T-helper 2 cell (primary cell): ENCODE measurements around the gene IL31RA.
A peak's percentile ranks its signal among the peaks of the same experiment; 100 is the strongest.
"Not testable (repeated sequence)": the region's sequence is repeated elsewhere in the genome, so short reads cannot be mapped to it uniquely, and the experiment has no call there.

Source experiments
- DNase-seq, 5 experiments: peaks; one replicate each; pipeline versions ENCODE4 v3.0.0 to v3.0.0-alpha.2; 2012 to 2022
- total RNA-seq, 2 donors: gene quantifications; one replicate each; lab custom pipeline; 2026; lab: John Stamatoyannopoulos, UW

IL31RA gene
- 0 reads per million in 2 donors for total RNA-seq

GRCh38 chr5:55850839-55851674 is at the start of gene IL31RA:
Gene IL31RA, plus strand, starts transcription at chr5:55851357. Its CDS starts 214 bp downstream, at chr5:55851571.
- DNase-seq, result no peak

GRCh38 chr5:55808814-55809213 is 42.3 kb upstream of the IL31RA start:
- peak in 2 of 5 experiments; percentile 9 to 56 for DNase-seq

GRCh38 chr5:55815939-55816338 is 35.2 kb upstream of the IL31RA start:
- DNase-seq, result not testable (repeated sequence)

- no peak for DNase-seq
Observed at GRCh38 chr5:55816342-55816741, 34.8 kb upstream of the IL31RA start.

DNA sequence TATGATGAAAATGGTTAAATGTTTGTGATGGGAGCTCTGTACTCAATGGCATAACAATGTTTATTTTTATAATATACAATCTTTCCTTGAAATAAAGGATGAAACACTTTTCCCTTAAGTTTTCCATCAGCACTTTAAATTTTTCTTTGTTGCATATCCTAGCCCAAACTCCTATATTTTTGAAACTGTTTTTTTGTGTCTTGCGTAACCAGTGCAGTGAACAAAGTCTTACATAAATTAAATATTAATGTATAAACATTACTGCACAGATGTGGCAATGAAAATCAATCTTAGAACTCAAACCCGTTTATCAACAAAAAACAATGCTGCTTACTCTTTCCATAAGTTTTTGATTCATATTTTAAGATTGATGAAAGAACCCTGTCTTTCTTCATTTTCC is 34.1 kb upstream of the IL31RA start:
- DNase-seq, result no peak

GRCh38 chr5:55820488-55820887 is 30.7 kb upstream of the IL31RA start:
- DNase-seq, result no peak

DNA sequence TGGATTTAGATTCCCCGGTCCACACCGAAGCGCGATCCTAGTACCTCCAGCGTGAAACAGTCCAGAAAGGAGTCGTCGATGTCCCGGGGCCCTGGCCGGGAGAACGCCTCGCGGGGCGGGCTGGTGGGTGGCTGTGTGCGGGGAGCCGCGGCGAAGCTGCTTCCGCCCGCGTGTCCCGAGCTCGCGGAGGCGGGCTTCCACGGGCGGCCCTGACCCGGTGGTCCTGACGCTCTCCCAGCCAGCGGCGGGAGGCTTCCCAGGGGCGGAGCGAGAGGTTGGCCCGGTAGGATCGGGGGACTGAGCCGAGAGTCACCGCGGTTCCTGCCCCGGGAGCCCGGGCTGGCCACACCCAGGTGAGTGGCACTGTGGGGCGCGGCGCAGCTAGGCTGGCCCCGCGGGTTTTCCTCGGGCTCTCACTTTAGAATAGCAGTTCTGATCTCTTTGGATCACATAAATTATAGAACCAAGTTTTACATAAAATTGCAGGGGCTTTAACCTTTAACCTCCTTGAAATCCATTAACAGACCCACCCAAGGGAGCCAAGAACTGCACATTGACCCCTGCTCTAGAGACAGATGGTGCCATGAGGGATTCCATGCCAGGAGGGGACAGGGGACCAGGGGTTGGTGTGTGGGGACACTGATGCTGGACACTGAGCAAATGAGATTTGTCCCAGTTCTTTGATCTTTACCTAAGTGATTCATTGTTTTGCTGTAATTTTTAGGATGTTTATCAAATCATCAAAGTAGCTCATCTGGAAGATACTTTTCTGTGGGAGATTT is 29.2 kb upstream of the IL31RA start:
- peak in 1 of 5 experiments; percentile 11 for DNase-seq

GRCh38 chr5:55823151-55823796 is 27.9 kb upstream of the IL31RA start:
- peak in 1 of 5 experiments; percentile 4 for DNase-seq

GRCh38 chr5:55829956-55830355 is 21.2 kb upstream of the IL31RA start:
- DNase-seq, result peak in 1 of 5 experiments; percentile 26

DNA sequence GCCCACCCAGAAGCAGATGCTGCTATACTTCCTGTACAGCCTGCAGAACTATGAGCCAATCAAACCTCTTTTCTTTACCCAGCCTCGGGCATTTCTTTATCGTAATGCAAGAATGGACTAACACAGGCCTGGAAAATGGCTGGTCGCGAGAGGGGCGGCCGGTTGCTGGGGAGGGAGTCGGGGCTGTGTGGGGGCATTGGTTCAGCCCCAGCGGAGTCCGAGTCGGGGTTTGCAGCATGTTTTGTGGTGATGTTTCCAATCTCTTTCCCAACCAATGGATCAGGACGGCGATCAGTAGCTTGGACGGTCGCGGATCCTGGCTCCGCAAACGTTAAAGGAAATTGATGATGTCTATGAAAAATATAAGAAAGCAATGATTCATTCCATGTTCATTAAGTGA is 18.7 kb upstream of the IL31RA start:
- no peak for DNase-seq

DNA sequence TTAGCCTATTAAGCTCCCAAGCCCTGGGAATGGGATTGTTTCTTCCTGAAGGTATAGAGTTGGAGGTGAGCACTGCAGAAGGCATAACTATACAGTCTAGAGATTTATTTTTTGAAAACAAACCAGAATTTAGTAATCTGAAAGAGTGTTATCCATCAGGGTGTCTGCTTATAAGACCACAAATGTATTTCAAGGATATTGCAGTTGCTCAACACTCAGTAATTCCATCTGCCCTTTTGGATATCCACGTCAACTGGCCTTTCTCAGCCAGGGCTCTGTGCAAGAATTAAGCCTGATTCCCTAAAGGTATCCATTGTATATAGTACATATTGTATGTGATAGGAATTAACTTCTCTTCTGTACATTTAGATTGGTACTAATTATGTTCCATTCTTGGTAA is 15.0 kb upstream of the IL31RA start:
- DNase-seq, result no peak

DNA sequence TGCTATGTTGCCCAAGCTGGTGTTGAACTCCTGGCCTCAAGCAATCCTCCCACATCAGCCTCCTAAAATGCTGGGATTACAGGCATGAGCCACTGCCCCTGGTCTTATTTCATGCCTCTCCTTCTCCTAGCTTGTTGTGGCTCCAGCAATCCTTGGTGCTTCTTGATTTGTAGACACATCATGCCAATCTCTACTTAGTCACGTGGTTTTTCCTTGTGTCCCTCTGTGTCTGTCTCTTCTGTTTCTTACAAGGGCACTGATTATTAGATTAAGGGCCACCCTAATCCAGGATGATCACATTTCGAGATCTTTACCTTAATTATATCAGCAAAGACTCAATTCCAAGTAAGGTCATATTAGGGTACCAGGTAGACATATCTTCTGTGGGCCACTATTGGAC is 9.2 kb upstream of the IL31RA start:
- no peak for DNase-seq

DNA sequence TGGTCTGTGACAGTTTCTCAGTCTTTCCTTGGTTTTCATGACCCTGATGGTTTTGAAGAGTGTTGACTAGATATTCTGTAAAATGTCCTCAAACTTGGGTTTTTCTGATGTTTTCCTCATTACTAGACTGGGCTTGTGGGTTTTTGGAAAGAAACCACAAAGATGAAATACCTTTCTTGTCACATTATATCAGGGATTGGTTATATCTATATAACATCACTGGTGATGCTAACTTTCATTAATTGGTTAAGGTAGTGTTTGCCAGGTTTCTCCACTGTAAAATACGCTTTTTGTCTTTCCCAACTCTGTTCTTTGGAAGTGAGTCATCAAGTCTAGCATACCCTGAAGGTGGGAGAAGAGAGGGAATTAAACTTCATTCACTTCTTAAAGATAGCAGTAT is 3.3 kb upstream of the IL31RA start:
- DNase-seq, result no peak

GRCh38 chr5:55848783-55849182 is 2.4 kb upstream of the IL31RA start:
- DNase-seq, result peak in 1 of 5 experiments; percentile 46

- DNase-seq, result no peak
Observed at GRCh38 chr5:55851675-55851979, 470 bp downstream of the IL31RA start.

DNA sequence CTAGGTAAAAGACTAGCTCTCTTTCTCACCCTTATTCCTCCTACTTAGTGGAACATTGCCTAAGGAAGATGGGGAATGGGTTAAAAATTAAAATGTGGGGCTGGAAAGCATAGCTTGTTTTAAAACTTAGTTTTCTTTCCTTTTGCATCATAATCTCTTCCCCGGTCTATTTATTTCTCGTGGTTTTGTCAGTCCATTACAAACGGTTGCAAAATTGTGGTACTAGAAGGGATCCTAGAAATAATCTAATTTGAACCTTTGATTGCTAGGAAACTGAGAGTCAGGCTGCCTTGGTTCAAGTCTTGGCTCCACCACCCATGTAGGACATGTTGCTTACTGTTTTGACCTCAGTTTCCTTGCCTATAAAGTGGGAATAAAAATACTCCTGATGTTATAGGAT is 1.3 kb downstream of the IL31RA start:
- no peak for DNase-seq

DNA sequence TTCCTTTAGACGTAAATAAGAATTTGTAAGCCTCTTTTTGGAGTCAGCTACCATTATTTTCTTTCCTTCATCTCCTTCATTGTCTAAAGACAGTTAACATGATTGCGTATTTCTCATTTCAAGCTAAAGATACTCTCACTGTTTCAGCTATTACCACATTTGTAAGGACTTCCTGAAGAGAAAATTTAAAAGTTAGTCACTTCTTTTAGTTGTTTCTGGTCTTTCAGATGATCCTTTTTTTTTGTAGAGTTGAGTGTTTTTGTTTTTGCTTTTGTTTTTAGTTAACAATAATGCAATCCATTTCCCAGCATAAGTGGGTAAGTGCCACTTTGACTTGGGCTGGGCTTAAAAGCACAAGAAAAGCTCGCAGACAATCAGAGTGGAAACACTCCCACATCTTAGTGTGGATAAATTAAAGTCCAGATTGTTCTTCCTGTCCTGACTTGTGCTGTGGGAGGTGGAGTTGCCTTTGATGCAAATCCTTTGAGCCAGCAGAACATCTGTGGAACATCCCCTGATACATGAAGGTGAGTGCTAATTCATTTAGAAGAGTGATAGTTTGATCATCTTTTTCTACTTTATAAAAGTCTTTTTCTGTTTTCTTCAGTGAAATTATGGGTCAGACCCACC is 2.0 kb downstream of the IL31RA start:
- DNase-seq, result no peak

GRCh38 chr5:55853818-55854217 is 2.7 kb downstream of the IL31RA start:
- no peak for DNase-seq

DNA sequence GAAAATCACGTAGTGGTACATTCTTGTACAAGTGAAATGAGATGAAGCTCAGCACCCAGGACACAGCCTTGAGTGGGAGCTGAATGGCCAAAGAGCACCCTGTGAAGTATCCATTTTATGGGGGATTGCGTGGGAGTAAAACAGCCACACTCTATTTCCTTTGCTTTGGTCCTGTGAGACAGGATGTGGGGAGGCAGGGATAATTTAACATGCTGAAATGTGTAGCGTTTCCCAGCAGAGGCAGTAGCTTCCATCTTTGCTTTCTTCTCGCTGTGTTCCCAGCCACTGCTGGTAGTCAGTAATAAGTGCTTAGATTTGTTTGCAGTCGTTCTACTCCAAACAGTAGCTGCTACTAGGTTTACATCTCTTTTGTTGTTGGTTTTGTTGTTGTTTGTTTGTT is 4.4 kb downstream of the IL31RA start:
- peak in 2 of 5 experiments; percentile 4 to 33 for DNase-seq

DNA sequence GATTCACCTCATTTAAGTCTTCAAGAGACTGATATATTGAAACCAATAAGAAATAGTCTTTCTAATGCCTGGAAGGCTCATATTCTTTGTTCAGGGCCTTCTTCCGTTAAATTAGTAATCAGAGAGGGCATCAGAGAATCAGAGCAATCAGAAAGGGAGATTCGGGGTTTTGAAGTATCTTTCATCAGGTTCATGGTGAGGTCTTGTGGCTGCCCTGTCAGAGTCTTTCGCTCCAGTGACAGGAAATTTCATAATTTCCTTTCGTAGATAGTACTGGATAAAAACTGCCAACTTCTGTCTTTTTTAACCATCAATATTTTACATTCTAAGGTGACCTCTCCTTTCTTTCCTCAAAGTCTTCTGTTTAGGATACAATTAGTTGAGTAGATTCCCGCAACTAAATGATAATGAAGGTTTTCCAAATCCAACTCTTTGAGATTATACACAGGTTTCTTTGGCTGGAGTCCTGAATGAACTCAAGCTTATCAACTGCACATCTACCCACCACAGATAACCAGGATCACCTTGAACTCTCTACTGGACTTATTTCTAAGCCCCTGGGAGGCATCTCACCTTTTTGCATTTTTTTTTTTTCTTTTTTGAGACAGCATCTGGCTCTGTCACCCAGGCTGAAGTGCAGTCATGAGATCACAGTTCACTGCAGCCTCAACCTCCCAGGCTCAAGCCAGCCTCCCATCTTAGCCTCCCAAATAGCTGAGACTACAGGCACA is 5.5 kb downstream of the IL31RA start:
- peak in 2 of 5 experiments; percentile 53 to 81 for DNase-seq

DNA sequence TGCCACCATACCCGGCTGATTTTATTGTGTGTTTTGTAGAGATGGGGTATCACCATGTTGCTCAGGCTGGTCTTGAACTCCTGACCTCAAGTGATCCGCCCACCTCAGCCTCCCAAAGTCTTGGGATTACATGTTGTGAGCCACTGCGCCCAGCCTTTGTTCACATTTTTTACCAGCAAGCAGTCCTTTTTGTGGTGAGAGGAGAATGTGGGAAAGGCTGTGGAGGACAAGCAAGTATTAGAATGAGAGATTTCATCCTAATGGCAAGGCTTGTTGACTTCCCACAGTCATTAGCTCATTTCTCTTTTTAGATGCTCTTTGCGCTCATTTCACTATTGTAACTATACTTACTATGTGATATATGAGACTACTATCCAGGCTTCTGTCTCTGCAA is 6.1 kb downstream of the IL31RA start:
- DNase-seq, result no peak

DNA sequence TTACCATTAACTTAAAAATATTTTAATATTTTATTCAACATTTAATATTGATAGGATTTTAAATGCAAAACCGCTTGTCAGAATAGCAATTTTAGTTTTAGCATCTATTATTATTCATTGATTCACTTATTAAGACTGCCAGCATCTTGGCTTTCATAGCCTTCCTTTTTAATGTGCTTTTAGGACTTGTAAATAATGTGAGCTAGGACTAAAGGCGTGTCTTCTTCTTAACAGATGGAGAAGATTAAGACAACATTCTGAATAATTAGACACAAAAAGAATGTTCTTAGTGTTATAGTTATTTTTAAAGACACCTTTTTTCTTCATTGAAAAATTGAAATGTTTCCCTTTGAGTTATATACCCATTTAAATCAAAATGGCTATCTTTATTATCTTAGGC is 6.9 kb downstream of the IL31RA start:
- no peak for DNase-seq
